ENCODE results near the gene CACNA2D1.

DNA sequence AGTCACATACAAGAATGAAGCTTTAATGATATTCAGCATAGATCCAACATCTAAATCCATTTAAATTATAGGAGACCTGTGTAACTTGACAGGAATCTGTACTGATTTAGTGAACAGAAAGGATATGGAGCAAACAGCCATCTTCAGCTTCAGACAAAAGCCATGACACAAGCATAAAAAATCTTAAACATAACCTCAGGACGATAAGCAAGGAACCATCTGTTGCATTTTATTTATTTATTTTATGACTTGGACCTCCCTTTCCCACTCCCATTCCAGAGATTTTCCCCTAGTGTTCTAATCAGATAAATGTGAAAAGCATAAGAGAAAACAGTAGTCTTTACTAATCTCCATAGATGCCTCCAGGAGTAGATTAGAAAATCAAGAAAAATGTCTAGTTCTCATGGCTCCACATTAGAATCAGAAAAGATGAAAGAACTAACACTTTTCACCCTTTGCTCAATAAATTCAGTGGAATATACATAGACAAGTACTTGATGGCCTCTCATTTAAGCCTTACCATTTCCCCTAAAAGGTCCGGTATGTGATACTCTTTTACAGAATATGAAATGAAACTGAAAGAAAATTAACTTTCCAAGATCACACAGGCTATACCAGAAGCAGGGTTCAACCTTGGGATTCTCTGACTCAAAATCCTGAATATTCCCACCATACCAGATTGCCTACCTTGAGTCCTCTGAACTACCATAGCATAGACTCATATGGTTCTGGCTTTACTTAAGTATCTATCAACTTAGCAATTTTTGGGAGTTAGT, 15.2 kb downstream of the CACNA2D1 start:
- TF ChIP-seq, protein P1, sequence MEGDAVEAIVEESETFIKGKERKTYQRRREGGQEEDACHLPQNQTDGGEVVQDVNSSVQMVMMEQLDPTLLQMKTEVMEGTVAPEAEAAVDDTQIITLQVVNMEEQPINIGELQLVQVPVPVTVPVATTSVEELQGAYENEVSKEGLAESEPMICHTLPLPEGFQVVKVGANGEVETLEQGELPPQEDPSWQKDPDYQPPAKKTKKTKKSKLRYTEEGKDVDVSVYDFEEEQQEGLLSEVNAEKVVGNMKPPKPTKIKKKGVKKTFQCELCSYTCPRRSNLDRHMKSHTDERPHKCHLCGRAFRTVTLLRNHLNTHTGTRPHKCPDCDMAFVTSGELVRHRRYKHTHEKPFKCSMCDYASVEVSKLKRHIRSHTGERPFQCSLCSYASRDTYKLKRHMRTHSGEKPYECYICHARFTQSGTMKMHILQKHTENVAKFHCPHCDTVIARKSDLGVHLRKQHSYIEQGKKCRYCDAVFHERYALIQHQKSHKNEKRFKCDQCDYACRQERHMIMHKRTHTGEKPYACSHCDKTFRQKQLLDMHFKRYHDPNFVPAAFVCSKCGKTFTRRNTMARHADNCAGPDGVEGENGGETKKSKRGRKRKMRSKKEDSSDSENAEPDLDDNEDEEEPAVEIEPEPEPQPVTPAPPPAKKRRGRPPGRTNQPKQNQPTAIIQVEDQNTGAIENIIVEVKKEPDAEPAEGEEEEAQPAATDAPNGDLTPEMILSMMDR (IDR thresholded peaks at IDR 0.05): no peak
- no peak for TF ChIP-seq ZFX (IDR thresholded peaks at IDR 0.05; ENCODE audit: borderline replicate concordance)

All from 22Rv1 (cell line).